ENCODE measurements around the gene WNK4.
A peak's percentile ranks its signal among the peaks of the same experiment; 100 is the strongest.

The WNK4 gene

GRCh38 chr17:42797067-42798007, 16.9 kb downstream of the WNK4 start:
- no peak for DNase-seq (ENCODE audit: low read depth)

DNA sequence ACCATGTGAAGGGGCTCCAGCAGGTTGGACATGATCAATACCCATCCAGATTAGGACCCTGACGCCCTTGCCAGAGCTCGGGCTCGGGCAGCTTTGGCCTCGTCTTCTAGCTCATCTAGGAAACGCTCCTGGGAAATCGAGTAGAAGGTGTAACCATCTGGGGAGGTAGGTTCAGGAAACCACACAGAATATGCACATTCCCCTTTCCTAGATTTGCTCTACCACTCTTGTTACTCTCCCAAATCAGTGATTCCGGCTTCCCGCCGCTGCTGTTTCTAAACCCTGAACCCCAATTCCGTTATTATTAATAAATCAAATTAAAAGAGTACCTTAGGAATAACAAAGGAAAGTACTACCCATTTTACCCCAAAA, 17.6 kb downstream of the WNK4 start:
- DNase-seq (ENCODE audit: low read depth), result no peak

GRCh38 chr17:42798383-42799380, 18.3 kb downstream of the WNK4 start, which contains the start of the genes CNTD1 and COA3:
CNTD1 (plus strand) TSS chr17:42798861; CDS start chr17:42799068, 207 bp downstream.
COA3 (minus strand) TSS chr17:42798704; CDS start chr17:42798681, 23 bp downstream.
- DNase-seq (ENCODE audit: low read depth), result peak; percentile 77

- peak; percentile 60 for DNase-seq (ENCODE audit: low read depth)
These were observed 22.9 kb downstream of the WNK4 start for GRCh38 chr17:42803074-42803883.

DNA sequence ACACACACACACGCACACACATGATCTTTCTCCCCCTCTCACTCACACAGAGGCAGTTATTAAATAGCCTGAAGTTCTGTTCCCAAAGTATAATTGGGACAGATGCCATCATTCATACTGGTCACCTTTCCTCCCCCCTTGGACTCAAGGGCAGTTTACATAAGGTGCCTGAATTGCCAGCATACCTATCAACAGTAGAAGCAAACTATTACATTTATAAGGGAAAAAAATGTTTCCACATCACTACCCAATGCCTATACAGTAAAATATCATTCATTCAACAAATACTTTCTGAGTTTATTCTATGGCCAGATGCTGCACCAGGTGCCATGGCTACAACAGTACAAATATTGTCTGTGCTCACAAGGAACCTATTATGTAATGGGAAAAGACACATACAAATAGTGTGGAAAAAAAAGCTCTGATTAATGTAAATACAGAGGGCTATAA, 24.5 kb downstream of the WNK4 start:
- DNase-seq (ENCODE audit: low read depth), result no peak

DNA sequence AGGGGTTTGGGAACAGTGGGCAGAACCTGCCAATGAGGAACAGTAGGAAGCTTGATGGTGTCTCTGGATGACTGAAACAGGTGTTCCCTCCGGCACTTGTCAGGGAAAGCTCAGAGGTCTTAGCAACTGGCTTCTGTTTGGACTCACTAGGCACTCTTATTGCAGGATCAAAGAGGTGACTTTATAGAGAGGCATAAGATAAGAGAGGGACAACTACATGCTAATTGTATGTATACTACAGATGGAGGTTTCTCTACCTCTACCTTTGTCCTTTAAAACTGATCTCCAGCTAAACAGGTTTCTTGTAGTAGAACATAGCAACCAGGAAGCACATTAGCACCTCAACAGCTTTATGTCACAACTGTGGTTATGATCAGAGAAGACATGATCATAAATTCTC, 25.8 kb downstream of the WNK4 start:
- no peak for DNase-seq (ENCODE audit: low read depth)

DNA sequence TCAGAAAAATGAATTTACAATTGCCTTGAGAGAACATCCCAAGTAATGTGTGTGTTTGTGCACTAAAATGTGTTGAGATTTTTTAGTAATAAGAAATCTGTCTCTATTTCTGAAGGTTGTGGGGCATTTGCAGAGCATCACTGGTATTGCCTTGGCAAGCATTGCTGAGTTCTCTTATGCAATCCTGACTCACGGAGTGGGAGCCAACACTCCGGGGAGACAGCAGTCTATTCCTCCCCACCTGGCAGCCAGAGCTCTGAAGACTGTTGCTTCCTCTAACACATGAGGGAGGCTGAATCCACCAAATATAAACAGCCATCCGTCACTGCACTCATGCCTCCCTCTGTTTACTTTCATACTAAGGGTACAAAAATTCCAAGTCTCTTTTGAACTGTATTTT, 28.8 kb downstream of the WNK4 start:
- peak; percentile 81 for DNase-seq (ENCODE audit: low read depth)

DNA sequence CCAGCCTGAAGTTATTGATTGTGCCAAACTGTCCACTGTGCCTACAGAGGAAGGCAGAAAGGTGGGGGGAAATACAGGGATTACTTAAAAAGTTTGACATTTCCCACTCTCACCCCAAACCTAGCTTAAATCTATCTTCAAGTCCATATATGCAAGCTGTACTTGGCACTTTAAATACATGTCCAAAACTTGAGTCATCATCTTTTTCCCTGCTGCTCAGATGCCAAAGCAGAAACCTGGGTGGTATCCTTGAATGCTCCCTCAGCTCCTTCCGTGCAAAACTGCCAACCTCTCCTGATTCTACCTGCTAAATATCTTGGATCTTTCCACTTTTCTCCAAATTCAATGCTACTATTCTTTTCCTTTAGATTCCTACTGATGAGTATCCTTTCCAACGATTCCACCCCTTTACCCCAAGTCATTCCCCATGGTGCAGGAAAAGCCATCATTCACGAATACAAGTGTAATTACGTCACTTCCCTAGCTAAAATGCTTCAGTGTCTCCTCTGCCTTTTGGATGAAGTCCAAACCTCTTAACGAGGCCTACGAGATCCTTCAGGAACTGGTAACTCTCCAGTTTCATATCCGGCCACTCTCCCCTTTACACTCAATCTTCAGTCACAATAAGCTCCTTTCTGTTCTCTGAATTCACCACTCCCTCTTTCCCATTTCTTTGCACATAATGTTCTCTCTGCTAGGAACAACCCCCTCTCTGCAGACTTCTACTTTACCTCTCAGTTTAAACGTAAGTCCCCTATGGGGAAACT, 34.4 kb downstream of the WNK4 start:
- DNase-seq (ENCODE audit: low read depth), result peak; percentile 57

GRCh38 chr17:42817866-42818265, 37.5 kb downstream of the WNK4 start:
- DNase-seq (ENCODE audit: low read depth), result no peak

- DNase-seq (ENCODE audit: low read depth), result no peak
These were observed 38.0 kb downstream of the WNK4 start for GRCh38 chr17:42818379-42818778.

GRCh38 chr17:42819939-42820535, 39.6 kb downstream of the WNK4 start:
- peak; percentile 32 for DNase-seq (ENCODE audit: low read depth)

GRCh38 chr17:42821176-42821575, 40.8 kb downstream of the WNK4 start:
- DNase-seq (ENCODE audit: low read depth), result no peak

DNA sequence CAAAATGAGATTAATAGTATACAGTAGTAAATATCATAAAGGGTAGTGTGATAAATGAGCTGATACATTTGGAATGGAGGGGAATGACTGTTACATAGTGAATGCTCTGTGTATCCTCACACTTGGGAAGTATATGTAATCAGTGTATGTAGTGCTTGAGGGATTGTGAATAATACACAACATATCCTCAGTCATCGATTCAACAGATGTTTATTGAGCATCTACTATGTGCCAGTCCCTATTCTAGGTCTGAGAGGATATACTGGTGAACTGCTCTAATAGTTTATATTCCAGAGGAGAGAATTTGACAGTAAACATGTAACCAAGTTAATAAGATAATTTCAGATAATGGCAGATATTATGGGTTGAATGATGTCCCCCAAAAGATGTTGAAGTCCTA, 47.1 kb downstream of the WNK4 start:
- no peak for DNase-seq (ENCODE audit: low read depth)

DNA sequence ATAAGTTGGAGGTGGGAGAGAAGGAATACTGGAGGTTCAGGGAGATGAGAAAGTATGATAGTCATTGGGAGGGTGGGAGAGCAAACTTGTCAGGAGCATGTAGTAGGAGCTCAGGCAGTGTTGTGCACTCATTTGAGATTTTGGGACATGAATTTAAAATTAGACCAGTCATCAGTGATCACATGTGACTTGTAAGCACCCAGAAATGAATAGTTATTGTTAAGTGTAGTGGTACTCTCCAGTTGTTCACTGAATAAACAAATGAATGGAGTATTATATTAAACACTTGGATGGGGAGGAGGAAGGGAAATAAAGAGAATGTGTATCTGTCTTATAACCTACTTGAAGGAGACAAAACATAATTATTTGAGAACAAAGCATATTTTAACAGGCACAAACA, 50.6 kb downstream of the WNK4 start:
- DNase-seq (ENCODE audit: low read depth), result no peak

GRCh38 chr17:42832213-42832933, 52.0 kb downstream of the WNK4 start:
- DNase-seq (ENCODE audit: low read depth), result no peak

- peak; percentile 79 for DNase-seq (ENCODE audit: low read depth)
These were observed 52.7 kb downstream of the WNK4 start, which contains the start of gene PSME3 for GRCh38 chr17:42832934-42833766. PSME3 (plus strand) TSS chr17:42833397; CDS start chr17:42833632, 235 bp downstream.

GRCh38 chr17:42833767-42834422, 53.5 kb downstream of the WNK4 start:
- DNase-seq (ENCODE audit: low read depth), result no peak

GRCh38 chr17:42835732-42836131, 55.3 kb downstream of the WNK4 start:
- no peak for DNase-seq (ENCODE audit: low read depth)
